HG02798 (cell line): ENCODE measurements around the gene SLC9C2.
"Not testable (repeated sequence)": the region's sequence is repeated elsewhere in the genome, so short reads cannot be mapped to it uniquely, and the experiment has no call there.

ENCODE experiments used
- ATAC-seq: cut with Tn5 transposase; IDR thresholded peaks from one replicate; pipeline ENCODE4 v1.9.1; 2021; ENCODE audit warnings: mild to moderate bottlenecking; ENCODE audit not compliant: unreplicated experiment, poor library complexity

Gene SLC9C2

GRCh38 chr1:173467426-173467825 is 135.4 kb downstream of the SLC9C2 start:
- ATAC-seq, result no peak

- not testable (repeated sequence) for ATAC-seq
Measured at GRCh38 chr1:173464185-173464584, 138.7 kb downstream of the SLC9C2 start.

- ATAC-seq, result not testable (repeated sequence)
Measured at GRCh38 chr1:173462666-173463065, 140.2 kb downstream of the SLC9C2 start.

- ATAC-seq, result no peak
Measured at GRCh38 chr1:173459885-173460284, 143.0 kb downstream of the SLC9C2 start.

- no peak for ATAC-seq
Measured at GRCh38 chr1:173454966-173455524, 147.8 kb downstream of the SLC9C2 start.

- no peak for ATAC-seq
Measured at GRCh38 chr1:173453982-173454381, 148.9 kb downstream of the SLC9C2 start.

- no peak for ATAC-seq
Measured at GRCh38 chr1:173451981-173452380, 150.9 kb downstream of the SLC9C2 start.
